GM21367 (cell line): ENCODE data around the gene JAZF1.
"Not testable (repeated sequence)": the region's sequence is repeated elsewhere in the genome, so short reads cannot be mapped to it uniquely, and the experiment has no call there.

Experiments used
- ATAC-seq: cut with Tn5 transposase; IDR thresholded peaks from one replicate; pipeline ENCODE4 v1.9.1; 2021; ENCODE audit not compliant: unreplicated experiment

JAZF1 gene

GRCh38 chr7:27856703-27857485 is 323.7 kb downstream of the JAZF1 start:
- not testable (repeated sequence) for ATAC-seq

- ATAC-seq = no peak
Observed at GRCh38 chr7:27850531-27850930, 330.1 kb downstream of the JAZF1 start.

- ATAC-seq = no peak
Observed at GRCh38 chr7:27846388-27846787, 334.2 kb downstream of the JAZF1 start.

- ATAC-seq = no peak
Observed at GRCh38 chr7:27843584-27844305, 336.9 kb downstream of the JAZF1 start.

GRCh38 chr7:27842851-27843250 is 337.7 kb downstream of the JAZF1 start:
- ATAC-seq = no peak

GRCh38 chr7:27842094-27842692 is 338.4 kb downstream of the JAZF1 start:
- ATAC-seq = no peak

GRCh38 chr7:27840760-27841364 is 339.7 kb downstream of the JAZF1 start:
- no peak for ATAC-seq

- no peak for ATAC-seq
Observed at GRCh38 chr7:27840313-27840712, 340.3 kb downstream of the JAZF1 start.

- no peak for ATAC-seq
Observed at GRCh38 chr7:27839099-27839498, 341.5 kb downstream of the JAZF1 start.

- ATAC-seq = no peak
Observed at GRCh38 chr7:27836536-27836935, 344.1 kb downstream of the JAZF1 start.

- ATAC-seq = no peak
Observed at GRCh38 chr7:27835376-27835775, 345.2 kb downstream of the JAZF1 start.

GRCh38 chr7:27834179-27834921 is 346.2 kb downstream of the JAZF1 start:
- no peak for ATAC-seq

- ATAC-seq = no peak
Observed at GRCh38 chr7:27826357-27826756, 354.2 kb downstream of the JAZF1 start.

GRCh38 chr7:27825891-27826290 is 354.7 kb downstream of the JAZF1 start:
- ATAC-seq = no peak

- ATAC-seq = no peak
Observed at GRCh38 chr7:27822245-27822644, 358.4 kb downstream of the JAZF1 start.

GRCh38 chr7:27812706-27813105 is 367.9 kb downstream of the JAZF1 start:
- ATAC-seq = no peak

GRCh38 chr7:27810186-27810585 is 370.4 kb downstream of the JAZF1 start:
- no peak for ATAC-seq

GRCh38 chr7:27808626-27809025 is 372.0 kb downstream of the JAZF1 start:
- ATAC-seq = no peak

GRCh38 chr7:27804139-27804538 is 376.5 kb downstream of the JAZF1 start:
- ATAC-seq = no peak

GRCh38 chr7:27802999-27803398 is 377.6 kb downstream of the JAZF1 start:
- ATAC-seq = no peak

GRCh38 chr7:27799212-27799611 is 381.4 kb downstream of the JAZF1 start:
- ATAC-seq = no peak
